Astrocyte of the spinal cord (primary cell): ENCODE results near the gene MTIF2.
"Not testable (repeated sequence)": the region's sequence is repeated elsewhere in the genome, so short reads cannot be mapped to it uniquely, and the experiment has no call there.

Source experiments
- DNase-seq: peaks from one replicate; pipeline ENCODE4 v3.0.0; 2011; ENCODE audit warnings: low read depth, low spot score
- H3K4me3 ChIP-seq: 2 replicates; pipeline ENCODE4 v1.5.1; 2011; ENCODE audit warnings: low read depth, mild to moderate bottlenecking, low read length, moderate library complexity
- CTCF ChIP-seq: IDR thresholded peaks from 2 replicates; pipeline ENCODE4 v1.5.1; 2012; ENCODE audit warnings: low read depth, mild to moderate bottlenecking, low read length, inconsistent platforms
- in situ Hi-C: cut with HindIII; loops from 2 replicates; pipeline ENCODE4 v1.10.0; 2017; ENCODE audit warnings: low sequenced_read_pairs

Gene MTIF2

GRCh38 chr2:55269645-55269990, 587 bp upstream of the MTIF2 start:
- in situ Hi-C loops, result no loop called here
- H3K4me3 ChIP-seq, result peak overlapping the region; percentile 80
- no peak for TF ChIP-seq CTCF
- DNase-seq, result peak; percentile 8

- no peak for TF ChIP-seq CTCF
- in situ Hi-C loops, result no loop called here
- H3K4me3 ChIP-seq, result peak overlapping the region; percentile 80
- no peak for DNase-seq
These were observed 634 bp downstream of the MTIF2 start for GRCh38 chr2:55268288-55268906.

- DNase-seq, H3K4me3 ChIP-seq, in situ Hi-C loops: not testable (repeated sequence)
These were observed 9.4 kb downstream of the MTIF2 start for GRCh38 chr2:55259586-55259985.

- no peak overlapping the region for H3K4me3 ChIP-seq
- in situ Hi-C loops, result no loop called here
- DNase-seq, result no peak
- TF ChIP-seq CTCF, result no peak
These were observed 16.2 kb downstream of the MTIF2 start for GRCh38 chr2:55252832-55253231.

- no peak for DNase-seq
- TF ChIP-seq CTCF, result no peak
- no peak overlapping the region for H3K4me3 ChIP-seq
- in situ Hi-C loops, result no loop called here
These were observed 22.0 kb downstream of the MTIF2 start for GRCh38 chr2:55247025-55247424.

GRCh38 chr2:55245411-55245810, 23.6 kb downstream of the MTIF2 start:
- H3K4me3 ChIP-seq, result no peak overlapping the region
- DNase-seq, result no peak
- no peak for TF ChIP-seq CTCF
- in situ Hi-C loops, result no loop called here

GRCh38 chr2:55242617-55243016, 26.4 kb downstream of the MTIF2 start:
- H3K4me3 ChIP-seq, result no peak overlapping the region
- in situ Hi-C loops, result no loop called here
- no peak for TF ChIP-seq CTCF
- no peak for DNase-seq

GRCh38 chr2:55241582-55241981, 27.4 kb downstream of the MTIF2 start:
- DNase-seq, in situ Hi-C loops, H3K4me3 ChIP-seq: not testable (repeated sequence)
